ENCODE data around the gene ATP2B3.
"Not testable (repeated sequence)": the region's sequence is repeated elsewhere in the genome, so short reads cannot be mapped to it uniquely, and the experiment has no call there.

The ATP2B3 gene

DNA sequence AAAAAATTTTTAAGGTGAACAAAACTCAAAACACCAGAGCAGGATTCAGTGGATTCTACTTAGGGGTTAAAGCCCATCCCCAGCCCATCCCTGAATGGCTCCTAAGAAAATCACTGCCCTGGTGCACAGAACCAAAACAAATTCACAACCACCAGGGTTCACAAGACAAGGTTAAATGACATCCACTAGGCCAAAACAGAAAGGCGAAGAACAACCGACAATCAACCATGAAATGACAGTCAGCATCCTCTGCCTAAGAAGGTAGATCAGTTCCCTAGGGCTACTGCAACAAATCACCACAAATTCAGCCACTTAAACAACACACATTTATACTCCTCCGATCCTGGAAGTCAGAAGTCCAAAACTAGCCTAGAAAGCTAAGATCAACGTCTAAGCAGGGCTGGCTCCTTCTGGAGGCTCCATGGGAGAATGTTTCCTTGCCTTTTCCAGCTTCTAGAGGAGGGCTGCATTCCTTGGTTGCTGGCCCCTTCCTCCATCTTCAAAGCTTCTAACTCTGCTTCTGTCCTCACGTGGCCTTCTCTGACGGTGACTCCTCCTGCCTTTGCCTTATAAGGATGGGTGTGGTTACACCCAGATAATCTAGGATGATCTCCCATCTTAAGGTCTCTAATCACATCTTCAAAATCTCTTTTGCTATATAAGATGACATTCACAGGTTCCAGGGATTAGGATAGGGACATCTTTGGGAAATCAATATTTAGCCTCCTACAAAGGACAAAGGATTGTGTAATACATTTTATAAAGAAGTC is 79.7 kb downstream of the ATP2B3 start:
- FAIRE-seq = no peak

DNA sequence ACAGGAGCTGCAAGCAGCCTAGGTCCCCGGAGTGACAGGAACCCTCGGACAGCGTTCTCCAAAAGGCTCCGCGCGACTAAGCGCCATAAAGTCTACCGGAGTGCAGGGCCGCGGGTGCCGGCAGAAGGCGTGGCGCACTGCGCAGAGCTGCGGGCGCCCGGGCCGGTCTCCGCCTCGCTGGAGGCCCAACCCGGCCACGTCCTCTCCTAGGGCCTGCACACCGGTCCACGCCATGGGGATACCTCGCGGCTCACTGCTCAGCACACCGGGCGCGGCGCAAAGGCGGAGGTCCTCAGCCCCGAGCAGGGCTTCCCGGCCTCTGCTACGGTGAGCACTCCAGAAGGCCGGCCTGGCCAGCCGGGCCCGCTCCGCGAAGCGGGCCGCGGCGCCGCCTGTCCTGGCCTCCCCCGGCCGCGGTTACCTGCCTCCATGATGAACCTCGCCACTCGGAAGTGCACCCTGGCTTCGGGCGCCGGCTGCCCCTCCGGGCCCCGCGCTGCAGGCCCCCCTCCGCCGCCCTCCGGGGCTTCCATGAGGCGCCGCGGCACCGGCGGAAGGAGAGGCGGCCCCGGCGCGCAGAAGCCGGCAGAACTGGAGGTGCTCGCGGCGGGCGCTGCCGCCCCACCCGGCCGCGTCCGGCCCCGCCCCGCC is 81.2 kb downstream of the ATP2B3 start, which contains the start of gene CCNQ:
Gene CCNQ (minus strand): TSS at position 599 of the 651 bp plus-strand sequence. CDS start 66 bp downstream, at position 533.
- no peak for FAIRE-seq

DNA sequence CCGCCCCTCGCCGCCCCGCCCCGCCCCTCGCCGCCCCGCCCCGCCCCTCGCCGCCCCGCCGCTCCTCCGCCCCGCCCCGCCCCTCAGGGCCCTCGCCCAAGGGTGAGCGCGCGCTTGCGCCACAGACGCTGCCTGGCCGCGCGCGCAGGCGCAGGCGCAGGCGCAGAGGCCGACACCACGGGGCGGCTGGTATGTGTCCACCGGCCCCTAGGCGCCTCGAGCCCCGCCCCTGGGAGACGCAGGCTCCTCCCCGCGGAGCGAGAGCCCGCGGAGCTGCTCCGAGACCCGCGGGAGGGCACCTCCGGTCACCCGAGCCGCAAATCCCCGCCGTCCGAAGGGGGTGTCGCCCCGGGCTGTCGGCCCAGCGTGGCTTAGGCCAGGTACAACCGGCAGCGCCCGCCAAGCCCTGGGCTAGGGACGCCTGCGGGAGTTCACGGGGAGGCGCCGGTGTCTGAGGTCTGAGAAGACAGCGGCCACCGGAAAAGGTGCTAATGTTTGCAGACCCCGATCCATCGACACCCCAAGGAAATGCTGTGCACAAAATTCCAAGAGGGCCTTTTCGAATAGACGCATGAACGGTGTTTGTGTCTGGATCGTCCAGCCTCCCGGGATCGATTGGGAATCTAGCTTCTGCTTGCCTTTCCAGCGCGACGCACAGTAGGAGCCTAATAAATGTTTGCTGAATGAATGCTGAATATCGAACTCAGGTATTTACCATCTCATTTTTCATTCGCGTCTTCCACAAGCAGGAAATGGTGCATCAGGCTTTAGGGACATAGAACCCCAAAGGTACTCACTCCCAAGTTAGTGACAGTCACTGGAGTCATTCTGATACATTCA is 82.0 kb downstream of the ATP2B3 start:
- FAIRE-seq = no peak

DNA sequence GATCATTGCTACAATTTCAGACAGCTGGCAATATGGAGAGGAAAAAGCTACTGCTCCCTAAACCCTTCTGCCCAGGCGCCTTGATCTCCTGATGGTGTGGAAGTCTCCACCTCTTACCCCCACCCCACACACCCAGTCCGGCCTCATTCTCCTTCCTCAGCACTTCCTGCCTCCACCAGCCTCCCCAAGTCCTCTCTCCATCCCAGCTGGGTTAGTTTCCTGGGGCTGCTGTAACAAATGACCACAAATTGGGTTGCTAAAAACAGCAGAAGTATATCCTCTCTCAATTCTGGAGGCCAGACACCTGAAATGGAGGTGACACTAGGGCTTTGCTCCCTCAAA is 82.6 kb downstream of the ATP2B3 start:
- FAIRE-seq = no peak

DNA sequence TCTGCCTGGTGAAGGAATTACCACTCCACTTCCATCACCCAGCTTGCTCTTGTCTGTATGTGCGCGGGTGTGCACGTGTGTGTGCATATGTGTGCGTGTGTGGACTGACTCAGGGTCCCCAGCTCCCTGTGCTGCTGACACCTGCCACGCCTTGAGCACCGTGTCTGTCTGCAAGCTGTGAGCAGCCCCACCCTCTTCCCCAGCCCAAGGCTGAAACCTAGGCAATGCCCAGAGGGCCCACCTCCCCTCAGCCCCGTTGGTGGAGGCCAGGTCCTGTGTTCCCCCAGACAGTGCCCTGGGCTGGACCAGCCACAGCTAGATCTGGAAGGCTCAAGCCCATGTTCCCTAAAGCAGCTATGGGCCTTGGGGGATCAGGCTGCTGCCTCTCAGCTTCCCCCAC is 83.5 kb downstream of the ATP2B3 start:
- FAIRE-seq = no peak

DNA sequence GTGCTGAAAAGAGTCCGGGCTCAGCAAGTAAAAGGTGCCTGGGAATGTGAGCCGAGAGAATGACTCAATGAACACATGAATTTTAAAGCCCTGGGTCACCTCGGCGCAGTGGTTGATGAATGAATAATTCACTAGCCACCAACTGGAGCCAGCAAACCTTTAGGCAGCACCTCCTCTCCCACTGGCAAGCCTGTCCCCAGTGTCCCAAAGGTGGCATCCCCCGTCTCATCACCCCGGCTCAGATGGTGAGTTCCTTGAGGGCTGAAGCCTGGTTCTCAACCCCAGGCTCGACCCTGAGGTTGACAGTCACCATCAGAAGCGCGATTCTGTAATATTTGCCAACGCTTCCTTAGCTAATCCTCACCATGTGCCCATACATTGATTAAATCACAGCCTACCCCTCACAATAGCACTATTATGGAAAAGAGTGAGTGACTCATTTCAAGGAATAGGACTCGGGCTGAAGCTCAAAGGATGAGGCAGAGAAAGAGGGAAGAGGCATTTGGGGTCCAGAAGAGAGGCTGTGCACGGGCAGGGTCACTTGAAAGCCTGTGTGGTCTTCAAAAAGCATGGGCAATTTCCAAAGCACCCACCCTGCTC is 84.2 kb downstream of the ATP2B3 start:
- no peak for FAIRE-seq

DNA sequence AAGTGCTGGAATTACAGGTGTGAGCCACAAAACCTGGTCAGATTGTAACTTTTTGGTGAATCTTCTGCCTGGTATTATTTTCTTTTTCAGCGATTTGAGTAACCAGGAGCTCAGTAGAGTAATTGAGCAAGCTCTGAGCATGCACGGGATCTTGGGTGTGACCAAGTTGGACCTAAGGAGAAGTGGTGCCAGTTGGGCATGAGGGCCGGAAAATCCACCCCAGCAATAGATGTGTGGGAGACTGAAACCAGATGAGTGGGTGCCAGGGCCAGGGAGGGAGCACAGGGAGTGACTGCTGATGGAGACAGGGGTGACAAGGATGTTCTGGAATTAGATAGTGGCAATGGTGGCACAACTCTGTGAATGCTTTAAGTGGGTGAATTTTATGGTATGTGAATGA is 85.2 kb downstream of the ATP2B3 start:
- no peak for FAIRE-seq

DNA sequence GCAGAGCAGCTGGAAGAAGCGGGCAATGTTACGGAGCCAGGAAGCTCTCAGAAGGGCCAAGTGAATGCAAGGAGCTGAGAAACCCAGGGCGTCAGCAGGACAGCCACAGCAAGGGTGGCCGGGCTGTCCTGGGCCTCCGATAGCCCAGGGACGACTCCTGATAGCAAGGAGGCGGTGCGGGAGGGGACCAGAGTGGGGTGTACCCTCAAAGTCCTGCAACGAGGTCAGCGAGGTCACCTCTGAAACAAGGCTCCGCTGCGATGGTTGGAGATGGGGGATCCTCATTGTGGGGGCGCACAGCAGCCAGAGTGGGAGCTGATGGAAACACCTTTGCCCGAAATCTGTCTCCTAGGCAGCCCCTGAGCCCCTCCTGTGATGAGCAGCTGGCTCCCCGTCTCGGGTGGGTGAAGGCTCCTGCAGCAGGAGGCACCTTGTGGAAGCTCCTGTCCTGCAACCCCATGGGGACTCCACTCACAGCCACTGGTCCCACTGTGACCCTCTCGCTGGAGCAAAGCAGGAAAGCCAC is 85.8 kb downstream of the ATP2B3 start:
- FAIRE-seq = no peak

DNA sequence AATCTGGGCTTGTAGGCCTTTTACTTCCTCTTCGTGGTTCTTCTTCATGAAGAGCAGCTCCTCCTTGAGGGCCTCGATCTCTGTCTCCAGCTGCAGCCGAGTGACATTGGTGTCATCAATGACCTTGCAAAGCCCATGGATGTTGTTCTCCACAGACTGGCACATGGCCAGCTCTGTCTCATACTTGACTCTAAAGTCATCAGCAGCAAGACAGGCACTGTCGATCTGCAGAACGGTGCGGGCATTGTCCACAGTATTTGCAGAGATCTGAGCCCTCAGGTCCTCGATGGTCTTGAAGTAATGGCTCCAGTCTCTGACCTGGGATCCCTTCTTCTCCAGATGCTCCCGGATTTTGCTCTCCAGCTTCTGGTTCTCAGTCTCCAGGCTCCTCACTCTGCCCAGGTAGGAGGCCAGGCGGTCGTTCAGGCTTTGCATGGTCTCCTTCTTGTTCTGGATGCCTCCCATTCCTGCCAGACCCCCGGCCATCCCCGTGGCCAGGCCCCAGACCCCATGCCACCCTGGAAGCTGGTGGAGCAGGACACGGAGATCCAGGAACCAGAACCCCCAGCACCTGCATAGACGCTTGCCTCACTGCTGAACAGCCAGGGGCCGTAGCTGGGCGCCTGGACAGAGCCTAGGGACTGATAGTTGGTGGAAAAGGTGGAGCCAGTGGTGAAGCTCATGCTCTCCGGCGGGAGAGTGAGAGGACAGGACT is 87.4 kb downstream of the ATP2B3 start:
- FAIRE-seq = not testable (repeated sequence)

DNA sequence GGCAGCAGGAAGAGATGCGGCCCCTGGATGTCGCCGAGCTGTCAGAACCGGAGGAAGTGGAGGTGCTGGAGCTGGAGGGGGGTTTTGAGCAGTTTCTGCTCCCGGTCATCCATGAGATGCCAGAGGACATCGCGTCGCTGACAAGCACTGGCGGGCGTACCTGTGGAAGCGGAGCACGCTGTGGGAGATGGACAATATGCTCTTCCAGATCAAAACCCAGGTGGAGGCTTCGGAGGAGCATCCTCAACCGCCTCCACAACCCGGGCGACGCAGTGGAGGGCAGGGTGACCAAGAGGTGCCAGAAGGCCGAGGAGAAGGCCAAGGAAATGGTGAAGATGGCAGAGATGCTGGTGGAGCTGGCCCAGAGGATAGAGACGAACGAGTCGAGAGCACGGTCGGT is 89.1 kb downstream of the ATP2B3 start:
- no peak for FAIRE-seq

DNA sequence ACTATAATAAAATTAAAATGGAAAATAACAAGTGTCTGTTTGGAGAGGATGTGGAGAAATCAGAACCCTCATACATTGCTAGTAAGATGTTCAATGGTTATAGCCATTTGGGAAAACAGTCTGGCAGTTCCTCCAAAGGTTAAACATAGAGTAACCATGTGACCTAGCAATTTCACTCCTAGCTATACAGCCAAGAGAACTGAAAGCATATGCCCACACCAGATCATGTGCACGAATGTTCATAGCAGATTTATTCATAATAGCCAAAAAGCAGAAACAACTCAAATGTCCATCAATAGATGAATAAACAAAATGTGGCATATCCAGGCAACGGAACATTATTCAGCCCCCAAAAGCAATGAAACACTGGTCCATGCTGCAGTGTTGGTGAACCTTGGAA is 90.9 kb downstream of the ATP2B3 start:
- FAIRE-seq = no peak

DNA sequence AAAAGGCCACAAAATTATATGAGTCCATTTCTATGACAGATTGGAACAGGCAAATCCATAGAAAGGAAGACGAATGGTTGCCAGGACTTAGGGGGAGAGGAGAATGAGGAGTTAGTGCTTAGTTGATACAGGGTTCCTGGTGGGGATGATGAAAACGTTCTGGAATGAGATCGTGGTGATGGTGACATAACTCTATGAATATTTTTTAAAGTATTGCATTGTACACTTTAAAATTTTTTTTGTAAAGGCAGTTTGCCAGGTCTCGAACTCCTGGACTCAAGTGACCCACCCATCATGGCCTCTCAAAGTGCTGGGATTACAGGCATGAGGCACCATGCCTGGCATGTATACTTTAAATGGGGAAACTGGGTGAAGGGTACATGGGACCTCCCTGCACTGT is 91.4 kb downstream of the ATP2B3 start:
- no peak for FAIRE-seq

DNA sequence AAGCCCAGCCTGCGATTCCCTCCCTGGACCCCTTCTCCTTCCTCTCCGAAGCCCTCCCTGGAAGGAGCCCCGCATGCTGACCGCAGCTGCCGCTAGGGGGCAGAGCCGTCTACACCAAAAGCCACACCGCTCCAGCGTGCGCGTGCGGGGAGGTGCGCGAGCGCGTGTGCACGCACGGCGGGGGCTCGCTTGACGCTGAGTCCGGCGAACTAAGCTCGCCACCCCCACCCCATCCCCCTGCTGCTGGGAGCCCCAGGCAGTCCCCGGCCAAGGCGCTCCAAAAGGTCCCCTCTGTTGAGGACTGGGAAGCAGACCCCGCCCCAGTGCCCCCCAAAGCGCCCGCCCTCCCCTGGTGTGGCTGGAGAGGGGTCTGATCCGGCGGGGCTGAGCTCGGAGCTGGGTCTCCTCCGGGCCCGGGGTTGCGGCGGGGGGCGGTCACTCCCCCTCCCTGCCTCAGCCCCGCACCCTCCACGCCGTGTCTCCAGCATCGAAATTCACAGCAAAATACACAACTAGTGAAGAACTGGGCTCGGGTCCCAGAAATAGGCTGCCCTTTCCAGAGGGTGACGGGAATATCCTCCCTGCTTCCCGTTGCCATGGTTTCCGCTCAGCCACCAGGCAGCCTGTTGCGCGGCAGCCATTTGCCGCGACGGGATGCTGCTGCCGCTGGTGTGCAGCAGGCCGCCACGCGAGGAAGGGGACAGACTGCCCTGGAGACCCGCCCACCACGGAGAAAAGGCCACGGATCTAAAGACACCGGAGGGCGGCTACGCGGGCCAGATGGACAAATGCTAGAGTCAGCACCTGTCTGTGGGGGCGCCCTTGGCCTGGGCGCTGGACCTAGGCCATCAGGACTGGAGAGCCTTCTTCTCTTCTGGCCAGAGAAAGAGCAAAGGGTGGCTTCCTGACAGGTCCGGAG is 92.7 kb downstream of the ATP2B3 start:
- FAIRE-seq = no peak

DNA sequence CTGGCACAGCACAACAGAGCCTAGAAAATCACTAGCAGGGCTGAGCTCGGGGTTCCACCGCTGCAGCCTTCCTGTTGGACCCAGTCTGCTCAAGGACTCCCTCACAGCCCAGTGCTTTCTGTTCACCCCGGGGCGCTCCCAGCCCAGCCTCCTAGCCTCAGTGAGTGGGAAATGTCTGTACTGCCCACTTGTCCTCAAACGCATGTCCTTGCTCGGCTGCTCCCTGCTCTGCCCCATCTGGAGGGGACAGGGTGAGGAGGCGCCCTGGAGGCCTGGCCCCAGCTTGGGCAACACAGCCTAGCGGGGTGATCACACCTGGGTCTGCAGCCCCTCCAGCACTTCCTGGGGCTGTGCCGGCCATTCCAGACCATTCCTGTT is 93.4 kb downstream of the ATP2B3 start:
- FAIRE-seq = no peak

DNA sequence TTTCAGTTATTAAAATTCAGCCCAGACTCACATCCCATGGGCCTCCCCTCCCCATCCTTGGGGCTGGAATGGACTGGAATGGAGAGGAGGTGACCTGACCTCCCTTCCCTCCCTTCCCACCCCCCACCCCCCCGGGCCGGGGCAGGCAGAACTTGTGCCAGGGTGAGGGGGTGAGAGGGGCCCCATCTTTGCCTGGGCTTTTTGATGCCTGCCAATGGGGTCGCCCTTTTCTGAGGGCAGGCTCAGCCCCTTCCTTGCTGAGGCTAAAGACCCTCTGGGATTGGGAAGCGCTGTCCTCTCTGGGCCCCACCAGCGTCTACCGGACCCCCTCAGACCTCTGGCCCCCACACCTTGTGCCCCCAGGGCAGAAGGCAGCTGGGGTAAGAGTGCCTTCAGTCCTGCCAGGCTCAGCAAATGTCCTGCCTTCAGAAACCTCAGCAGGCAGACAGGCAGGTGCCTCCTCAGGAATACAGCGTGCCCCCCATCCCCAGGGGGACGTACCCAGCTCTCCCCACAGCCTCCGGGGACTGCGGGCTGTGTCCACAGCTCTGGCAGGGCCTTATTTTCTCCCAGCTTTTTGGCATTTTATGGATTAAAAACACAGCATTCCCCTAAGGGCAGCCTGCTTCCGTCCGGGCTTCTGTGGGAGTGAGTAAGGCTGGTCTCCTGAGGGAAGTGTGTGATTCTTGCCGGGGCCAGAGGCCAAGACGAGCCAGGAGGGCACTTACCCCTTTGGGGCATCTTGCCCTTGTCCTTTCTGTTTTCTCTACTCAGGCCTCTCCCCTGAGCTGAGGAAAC is 94.1 kb downstream of the ATP2B3 start:
- FAIRE-seq = no peak

DNA sequence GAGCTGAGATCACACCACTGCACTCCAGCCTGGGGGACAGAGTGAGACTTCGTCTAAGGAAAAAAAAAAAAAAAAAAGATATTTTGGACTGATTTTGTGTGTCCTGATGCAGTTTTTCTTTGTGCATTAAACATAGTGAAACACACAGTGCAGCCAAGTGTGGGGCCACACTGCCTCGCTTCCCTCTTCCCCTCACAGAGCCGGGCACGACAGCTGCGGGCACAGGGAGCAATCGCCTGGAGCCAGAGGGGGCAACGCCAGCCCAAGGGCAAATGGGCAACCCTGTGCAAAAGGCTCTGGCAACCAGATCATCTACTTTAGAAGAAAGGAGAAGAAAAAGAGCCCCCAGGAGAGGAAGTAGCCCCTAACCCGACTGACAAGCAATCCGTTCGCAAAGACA is 95.0 kb downstream of the ATP2B3 start:
- no peak for FAIRE-seq

DNA sequence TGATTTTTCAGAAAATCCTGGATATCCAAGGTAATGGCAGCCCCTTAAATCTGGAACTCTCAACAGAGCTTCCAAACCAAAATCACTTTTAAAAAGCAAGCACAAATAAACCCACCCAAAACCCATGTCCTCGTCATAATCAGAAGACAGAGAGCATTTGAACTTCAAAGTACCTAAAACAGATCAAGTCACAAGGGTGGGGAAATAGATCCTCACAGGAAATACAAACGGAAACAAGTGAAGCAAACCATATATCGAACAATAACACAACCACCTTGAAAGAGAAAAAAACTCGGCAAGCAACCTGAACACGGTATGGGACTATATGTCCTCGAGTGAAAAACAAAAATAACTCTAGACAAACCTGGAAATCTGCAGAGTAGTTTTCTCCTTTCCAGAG is 97.4 kb downstream of the ATP2B3 start:
- no peak for FAIRE-seq

DNA sequence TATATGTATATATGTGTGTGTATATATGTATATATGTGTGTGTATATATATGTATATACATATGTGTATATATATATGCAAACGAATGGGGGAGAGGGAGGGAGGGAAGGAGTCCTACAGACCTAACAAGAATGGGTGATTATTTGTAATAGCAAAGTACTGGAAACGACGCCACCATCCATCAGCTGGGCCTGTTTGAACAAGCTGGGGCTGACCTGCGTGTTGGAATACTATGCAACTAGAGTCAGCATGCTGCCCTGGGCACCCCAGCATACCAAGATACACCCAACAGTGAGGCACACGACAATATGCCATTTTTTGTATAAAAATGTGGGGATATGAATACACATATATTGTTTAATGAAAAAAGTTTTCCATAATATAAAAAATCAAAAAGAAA is 103.1 kb downstream of the ATP2B3 start:
- FAIRE-seq = no peak

DNA sequence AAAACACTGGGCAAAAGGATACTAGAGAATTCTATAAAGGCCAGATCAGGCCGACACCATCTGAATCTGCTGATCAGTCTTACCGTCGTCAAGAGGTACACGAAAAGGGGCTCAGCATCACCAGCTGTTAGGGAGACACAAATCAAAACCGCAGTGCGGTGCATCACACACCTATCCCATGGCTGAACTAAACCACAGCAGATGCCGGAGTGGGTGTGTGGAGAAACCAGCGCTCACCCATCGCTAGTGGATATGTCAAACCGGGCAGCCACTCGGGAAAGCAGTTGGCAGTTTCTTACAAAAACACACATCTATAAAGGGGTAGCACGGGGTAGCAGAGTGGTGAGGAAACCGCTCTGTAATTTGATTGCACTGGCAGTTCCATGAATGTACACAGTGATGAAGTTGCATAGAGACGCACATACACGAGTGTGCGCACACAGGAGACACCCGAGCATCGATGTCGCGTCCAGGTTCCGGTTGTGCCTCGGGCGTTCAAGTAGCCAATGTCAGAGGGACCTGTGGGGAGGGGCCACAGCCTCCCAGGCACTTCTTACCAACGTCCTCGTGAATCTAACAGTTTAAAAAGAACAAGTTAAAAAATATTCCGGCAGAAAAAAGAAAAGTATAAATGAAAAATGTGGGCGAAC is 104.6 kb downstream of the ATP2B3 start:
- FAIRE-seq = no peak

Data from TTC549 (cell line).